Mesothelial cell of epicardium (in vitro differentiated cells): ENCODE data around the gene SHCBP1. TPM values are rescaled to one million over a fixed set of nuclear protein-coding genes. Genes with fewer than 3 reads are reported as not detected.

Experiments
- DNase-seq, 2 experiments: peaks; one replicate each; pipeline ENCODE4 v3.0.0; 2021; ENCODE audit warnings: low spot score in 2 of 2; ENCODE audit not compliant: unreplicated experiment in 2 of 2
- H3K27ac Mint-ChIP-seq: 2 replicates; pipeline ENCODE4 v1.8.0; 2021; ENCODE audit warnings: mixed read lengths
- H3K27me3 Mint-ChIP-seq: 2 replicates; pipeline ENCODE4 v1.8.0; 2021; ENCODE audit warnings: low read depth, mixed read lengths
- H3K36me3 Mint-ChIP-seq: 2 replicates; pipeline ENCODE4 v1.8.0; 2021; ENCODE audit warnings: mixed read lengths
- H3K4me1 Mint-ChIP-seq: 2 replicates; pipeline ENCODE4 v1.8.0; 2021; ENCODE audit warnings: mixed read lengths
- H3K4me3 Mint-ChIP-seq: 2 replicates; pipeline ENCODE4 v1.8.0; 2021; ENCODE audit warnings: mild to moderate bottlenecking, moderate library complexity, mixed read lengths
- H3K9me3 Mint-ChIP-seq: 2 replicates; pipeline ENCODE4 v1.8.0; 2021; ENCODE audit warnings: mixed read lengths
- total RNA-seq: library from RNA; stranded (reverse); gene quantifications from 3 replicates; pipeline ENCODE4 v1.2.1, GENCODE V29; 2021
- TF ChIP-seq, protein P1 (sequence below): fragments of 200-600 bp; sonication (generic); IDR thresholded peaks from one replicate; pipeline ENCODE4 v1.5.0; 2021; ENCODE audit warnings: antibody characterized with exemption; ENCODE audit not compliant: unreplicated experiment

The SHCBP1 gene
- total RNA-seq, 1 donor from 2014 or later, result 5.1 TPM

DNA sequence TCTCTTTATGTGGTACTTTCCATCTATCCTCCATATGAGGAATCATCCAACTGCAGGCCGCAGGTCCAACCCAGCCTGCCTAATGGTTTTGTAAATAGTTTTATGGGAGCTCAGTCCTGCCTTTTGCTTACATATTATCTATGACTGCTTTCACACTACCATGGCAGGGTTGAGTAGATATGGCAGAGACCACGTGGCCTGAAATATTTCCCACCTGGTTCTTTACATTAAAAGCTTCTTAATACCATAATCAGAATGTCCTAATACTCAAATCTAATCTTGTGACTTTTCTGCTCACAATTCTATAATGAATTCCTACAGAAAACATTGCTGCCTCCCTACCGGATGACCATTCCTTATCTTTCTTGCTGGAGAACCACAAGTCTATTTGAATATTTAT lies 71.7 kb downstream of the SHCBP1 start:
- peaks cover 6% of the 10 kb centered on the region for H3K27me3 Mint-ChIP-seq
- no peak overlapping the region for H3K4me3 Mint-ChIP-seq
- H3K9me3 Mint-ChIP-seq, result no peaks in the 10 kb centered on the region
- H3K36me3 Mint-ChIP-seq, result no peaks in the 10 kb centered on the region
- no peaks in the 10 kb centered on the region for H3K4me1 Mint-ChIP-seq
- H3K27ac Mint-ChIP-seq, result no peak overlapping the region
- TF ChIP-seq, protein P1, sequence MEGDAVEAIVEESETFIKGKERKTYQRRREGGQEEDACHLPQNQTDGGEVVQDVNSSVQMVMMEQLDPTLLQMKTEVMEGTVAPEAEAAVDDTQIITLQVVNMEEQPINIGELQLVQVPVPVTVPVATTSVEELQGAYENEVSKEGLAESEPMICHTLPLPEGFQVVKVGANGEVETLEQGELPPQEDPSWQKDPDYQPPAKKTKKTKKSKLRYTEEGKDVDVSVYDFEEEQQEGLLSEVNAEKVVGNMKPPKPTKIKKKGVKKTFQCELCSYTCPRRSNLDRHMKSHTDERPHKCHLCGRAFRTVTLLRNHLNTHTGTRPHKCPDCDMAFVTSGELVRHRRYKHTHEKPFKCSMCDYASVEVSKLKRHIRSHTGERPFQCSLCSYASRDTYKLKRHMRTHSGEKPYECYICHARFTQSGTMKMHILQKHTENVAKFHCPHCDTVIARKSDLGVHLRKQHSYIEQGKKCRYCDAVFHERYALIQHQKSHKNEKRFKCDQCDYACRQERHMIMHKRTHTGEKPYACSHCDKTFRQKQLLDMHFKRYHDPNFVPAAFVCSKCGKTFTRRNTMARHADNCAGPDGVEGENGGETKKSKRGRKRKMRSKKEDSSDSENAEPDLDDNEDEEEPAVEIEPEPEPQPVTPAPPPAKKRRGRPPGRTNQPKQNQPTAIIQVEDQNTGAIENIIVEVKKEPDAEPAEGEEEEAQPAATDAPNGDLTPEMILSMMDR, result no peak
- no peak for DNase-seq

Other genes starting within 250 kb of the SHCBP1 start
- gene VPS35, start 67.8 kb upstream of the SHCBP1 start, total RNA-seq, result 99.7 to 115 TPM (median 107 TPM) in 3 replicates
- 29.7 to 31.0 TPM (median 30.1 TPM) in 3 replicates for gene ORC6, start 68.3 kb upstream of the SHCBP1 start, total RNA-seq
- 1.4 to 1.7 TPM (median 1.6 TPM) in 3 replicates for gene MYLK3, start 127.0 kb upstream of the SHCBP1 start, total RNA-seq
- gene C16orf87, start 209.8 kb upstream of the SHCBP1 start, total RNA-seq, result 28.2 to 29.5 TPM (median 28.6 TPM) in 3 replicates